HG03060 (cell line): ENCODE measurements around the gene MUSK.

Experiments used
- ATAC-seq: cut with Tn5 transposase; IDR thresholded peaks from one replicate; pipeline ENCODE4 v1.9.1; 2021; ENCODE audit warnings: low read depth, moderate number of reproducible peaks; ENCODE audit not compliant: unreplicated experiment

The MUSK gene

GRCh38 chr9:110668570-110669167 is at the start of gene MUSK:
MUSK (plus strand) TSS chr9:110668791; CDS start chr9:110668905, 114 bp downstream.
- no peak for ATAC-seq

- no peak for ATAC-seq
These were observed 48.8 kb upstream of the MUSK start for GRCh38 chr9:110619831-110620230.

GRCh38 chr9:110620726-110621125 is 47.9 kb upstream of the MUSK start:
- ATAC-seq = no peak

GRCh38 chr9:110622368-110622767 is 46.2 kb upstream of the MUSK start:
- no peak for ATAC-seq

- ATAC-seq = peak; percentile 32
These were observed 45.0 kb upstream of the MUSK start for GRCh38 chr9:110623462-110624025.

GRCh38 chr9:110626101-110626829 is 42.3 kb upstream of the MUSK start:
- ATAC-seq = peak; percentile 96

GRCh38 chr9:110635589-110635988 is 33.0 kb upstream of the MUSK start:
- ATAC-seq = no peak

- ATAC-seq = no peak
These were observed 30.1 kb upstream of the MUSK start for GRCh38 chr9:110638381-110638954.

GRCh38 chr9:110640736-110641135 is 27.9 kb upstream of the MUSK start:
- no peak for ATAC-seq

GRCh38 chr9:110641293-110641692 is 27.3 kb upstream of the MUSK start:
- no peak for ATAC-seq

GRCh38 chr9:110648696-110649095 is 19.9 kb upstream of the MUSK start:
- ATAC-seq = no peak

- no peak for ATAC-seq
These were observed 18.3 kb upstream of the MUSK start for GRCh38 chr9:110650261-110650660.

- ATAC-seq = no peak
These were observed 17.6 kb upstream of the MUSK start for GRCh38 chr9:110650991-110651411.

GRCh38 chr9:110655754-110656641 is 12.6 kb upstream of the MUSK start:
- ATAC-seq = no peak

GRCh38 chr9:110659891-110660541 is 8.6 kb upstream of the MUSK start:
- ATAC-seq = no peak

GRCh38 chr9:110669433-110669832 is 842 bp downstream of the MUSK start:
- no peak for ATAC-seq

GRCh38 chr9:110671849-110672248 is 3.3 kb downstream of the MUSK start:
- no peak for ATAC-seq

- ATAC-seq = no peak
These were observed 4.4 kb downstream of the MUSK start for GRCh38 chr9:110672873-110673510.

GRCh38 chr9:110687497-110687896 is 18.9 kb downstream of the MUSK start:
- no peak for ATAC-seq

GRCh38 chr9:110688329-110688728 is 19.7 kb downstream of the MUSK start:
- ATAC-seq = no peak
